HG02623 (cell line): ENCODE results near the gene OR7A10.

ENCODE experiments used
- ATAC-seq: cut with Tn5 transposase; IDR thresholded peaks from one replicate; pipeline ENCODE4 v1.9.1; 2021; ENCODE audit warnings: moderate library complexity; ENCODE audit not compliant: unreplicated experiment

Gene OR7A10

GRCh38 chr19:14848822-14849221, at the start of gene OR7A10:
Gene OR7A10, minus strand, starts transcription at chr19:14848922. Its CDS starts 7,045 bp downstream, at chr19:14841877.
- no peak for ATAC-seq

GRCh38 chr19:14890643-14891379, 42.1 kb upstream of the OR7A10 start:
- ATAC-seq, result no peak

- ATAC-seq, result no peak
Measured at GRCh38 chr19:14889994-14890642, 41.4 kb upstream of the OR7A10 start.

GRCh38 chr19:14886032-14886431, 37.3 kb upstream of the OR7A10 start, which contains the start of gene OR7A17:
Gene OR7A17, minus strand, starts transcription at chr19:14886132. Its CDS starts 4,777 bp downstream, at chr19:14881355.
- no peak for ATAC-seq

GRCh38 chr19:14871619-14872230, 23.0 kb upstream of the OR7A10 start:
- ATAC-seq, result no peak

- ATAC-seq, result no peak
Measured at GRCh38 chr19:14868497-14868896, 19.8 kb upstream of the OR7A10 start.

- ATAC-seq, result no peak
Measured at GRCh38 chr19:14843578-14843977, 5.1 kb downstream of the OR7A10 start.

GRCh38 chr19:14843169-14843568, 5.6 kb downstream of the OR7A10 start:
- ATAC-seq, result no peak

GRCh38 chr19:14840206-14840605, 8.5 kb downstream of the OR7A10 start:
- no peak for ATAC-seq

GRCh38 chr19:14837391-14837790, 11.3 kb downstream of the OR7A10 start:
- no peak for ATAC-seq

GRCh38 chr19:14835011-14835410, 13.7 kb downstream of the OR7A10 start, which contains the start of the genes OR7A5 and OR7C1:
Gene OR7A5, minus strand, starts transcription at chr19:14835185. Its CDS starts 6,944 bp downstream, at chr19:14828241.
Gene OR7C1, minus strand, starts transcription at chr19:14835185. Its CDS starts 35,049 bp downstream, at chr19:14800136.
- no peak for ATAC-seq

- ATAC-seq, result no peak
Measured at GRCh38 chr19:14830702-14831101, 18.0 kb downstream of the OR7A10 start.

- ATAC-seq, result no peak
Measured at GRCh38 chr19:14826006-14826405, 22.7 kb downstream of the OR7A10 start.

- no peak for ATAC-seq
Measured at GRCh38 chr19:14821937-14822336, 26.8 kb downstream of the OR7A10 start.

- ATAC-seq, result no peak
Measured at GRCh38 chr19:14818588-14818987, 30.1 kb downstream of the OR7A10 start.

- ATAC-seq, result no peak
Measured at GRCh38 chr19:14817052-14817451, 31.7 kb downstream of the OR7A10 start.

- ATAC-seq, result no peak
Measured at GRCh38 chr19:14814982-14815652, 33.6 kb downstream of the OR7A10 start.

GRCh38 chr19:14809272-14810057, 39.3 kb downstream of the OR7A10 start:
- ATAC-seq, result no peak

- no peak for ATAC-seq
Measured at GRCh38 chr19:14804765-14805164, 44.0 kb downstream of the OR7A10 start.

GRCh38 chr19:14798760-14799159, 50.0 kb downstream of the OR7A10 start:
- no peak for ATAC-seq
